ENCODE results near the gene PAM. TPM values are rescaled to one million over a fixed set of nuclear protein-coding genes. Genes with fewer than 3 reads are reported as not detected.

PAM gene
- total RNA-seq, 3 donors from 2014 or later, result 159 to 227 (median 193) TPM

- H3K4me3 ChIP-seq, result no peak overlapping the region
- no peaks in the 10 kb centered on the region for H3K4me1 ChIP-seq
- no peaks in the 10 kb centered on the region for H3K27me3 ChIP-seq
- H3K9me3 ChIP-seq, result no peaks in the 10 kb centered on the region
- H3K36me3 ChIP-seq, result no peaks in the 10 kb centered on the region
- TF ChIP-seq CTCF (IDR thresholded peaks at IDR 0.05) (no peak), POLR2AphosphoS5 (IDR thresholded peaks at IDR 0.05) (no peak), POLR2A (IDR thresholded peaks at IDR 0.05) (no peak)
- intact Hi-C loops (cut with DNase I; ENCODE audit: low total_unique reads), result no loop called here
- H3K27ac ChIP-seq, result no peak overlapping the region
- DNase-seq (ENCODE audit: low spot score in 2 of 2), result no peak
Measured at GRCh38 chr5:102895234-102895633, 140.1 kb downstream of the PAM start.

- DNase-seq (ENCODE audit: low spot score in 2 of 2), result no peak
- Histone ChIP-seq H3K9me3 (no peaks in the 10 kb centered on the region), H3K36me3 (no peaks in the 10 kb centered on the region), H3K4me3 (no peak overlapping the region), H3K27me3 (no peaks in the 10 kb centered on the region), H3K27ac (no peak overlapping the region), H3K4me1 (no peaks in the 10 kb centered on the region)
- TF ChIP-seq POLR2AphosphoS5 (IDR thresholded peaks at IDR 0.05) (no peak), POLR2A (IDR thresholded peaks at IDR 0.05) (no peak), CTCF (IDR thresholded peaks at IDR 0.05) (no peak)
- intact Hi-C loops (cut with DNase I; ENCODE audit: low total_unique reads), result no loop called here
Measured at GRCh38 chr5:102895976-102896375, 140.9 kb downstream of the PAM start.

DNA sequence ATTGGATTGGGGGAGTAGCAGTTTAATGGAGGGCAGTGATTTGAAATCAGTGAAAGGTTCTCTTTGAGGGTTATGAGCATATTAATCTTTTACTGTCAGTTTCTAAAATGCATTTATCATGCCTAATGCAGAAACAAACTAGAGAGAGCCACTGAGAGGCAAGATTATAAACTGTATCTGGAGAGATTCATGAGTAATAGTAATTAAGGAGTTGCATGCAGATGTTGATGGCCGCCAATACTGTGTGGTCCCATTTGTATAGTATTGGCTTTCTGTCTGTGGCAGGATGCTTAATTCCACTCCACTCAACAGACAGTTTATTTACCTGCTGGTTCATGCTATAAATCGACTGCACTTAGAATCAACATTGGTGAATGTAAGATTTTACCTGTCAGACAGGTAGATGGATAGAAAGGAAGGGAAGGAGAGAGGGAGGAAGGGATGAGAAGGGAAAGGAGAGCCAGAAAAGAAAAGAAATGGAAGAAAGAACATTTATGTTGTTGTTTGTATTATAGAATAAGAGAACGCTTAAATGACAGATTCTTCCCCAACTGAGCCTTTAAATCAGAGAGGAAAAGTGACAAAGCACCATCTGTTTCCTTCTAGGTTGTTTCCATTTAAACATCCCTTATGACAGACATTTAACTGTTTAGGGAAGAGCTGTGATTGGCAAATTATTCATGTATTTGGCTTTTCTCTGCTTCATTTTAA lies 146.5 kb downstream of the PAM start:
- H3K9me3 ChIP-seq, result no peaks in the 10 kb centered on the region
- no peak overlapping the region for H3K27ac ChIP-seq
- no peaks in the 10 kb centered on the region for H3K27me3 ChIP-seq
- H3K4me3 ChIP-seq, result no peak overlapping the region
- TF ChIP-seq POLR2A (IDR thresholded peaks at IDR 0.05) (no peak), POLR2AphosphoS5 (IDR thresholded peaks at IDR 0.05) (no peak), CTCF (IDR thresholded peaks at IDR 0.05) (no peak)
- H3K4me1 ChIP-seq, result no peaks in the 10 kb centered on the region
- intact Hi-C loops (cut with DNase I; ENCODE audit: low total_unique reads), result loop anchor here (5.0 kb wide), 1 partner anchor 106 kb away; no protein-coding TSS in a partner anchor
- no peaks in the 10 kb centered on the region for H3K36me3 ChIP-seq
- DNase-seq (ENCODE audit: low spot score in 2 of 2), result no peak

DNA sequence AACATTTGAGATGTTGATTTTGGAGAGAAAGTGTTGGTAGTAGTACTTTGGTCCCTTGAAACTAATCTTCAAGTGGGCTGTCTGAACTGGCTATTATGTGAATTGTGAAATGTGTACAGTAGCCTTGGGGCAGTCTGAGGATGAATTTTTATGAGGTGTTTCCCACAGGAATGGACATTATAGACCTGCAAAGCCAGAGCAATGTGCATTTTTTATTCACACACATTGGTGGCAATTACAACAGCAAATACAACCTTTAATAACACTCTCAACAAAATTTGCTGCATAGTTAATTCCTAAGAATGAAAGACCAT lies 147.0 kb downstream of the PAM start:
- H3K4me3 ChIP-seq, result no peak overlapping the region
- no peak for DNase-seq (ENCODE audit: low spot score in 2 of 2)
- H3K9me3 ChIP-seq, result no peaks in the 10 kb centered on the region
- no peaks in the 10 kb centered on the region for H3K4me1 ChIP-seq
- no peaks in the 10 kb centered on the region for H3K27me3 ChIP-seq
- TF ChIP-seq CTCF (IDR thresholded peaks at IDR 0.05) (no peak), POLR2AphosphoS5 (IDR thresholded peaks at IDR 0.05) (no peak), POLR2A (IDR thresholded peaks at IDR 0.05) (no peak)
- H3K36me3 ChIP-seq, result no peaks in the 10 kb centered on the region
- intact Hi-C loops (cut with DNase I; ENCODE audit: low total_unique reads), result loop anchor here (5.0 kb wide), 1 partner anchor 105 kb away; no protein-coding TSS in a partner anchor
- H3K27ac ChIP-seq, result no peak overlapping the region

DNA sequence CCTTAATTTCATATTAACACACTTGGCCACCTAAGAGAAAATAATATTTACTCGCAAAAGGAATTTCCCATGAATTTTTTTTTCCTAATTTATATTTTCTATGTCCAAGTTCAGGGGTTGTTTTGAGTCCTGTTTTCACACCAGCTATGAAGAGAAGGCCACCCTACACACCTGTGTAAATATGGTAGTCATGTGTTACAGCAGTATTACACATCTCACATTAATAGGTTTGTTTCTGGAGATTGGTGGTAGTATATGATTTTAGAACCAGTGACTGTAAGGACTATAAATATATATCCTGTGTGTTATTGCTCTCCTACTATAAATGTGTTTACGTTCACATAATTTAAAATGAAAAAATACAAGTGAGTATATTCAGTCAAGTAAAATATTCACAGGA lies 147.5 kb downstream of the PAM start:
- H3K36me3 ChIP-seq, result no peaks in the 10 kb centered on the region
- DNase-seq (ENCODE audit: low spot score in 2 of 2), result no peak
- H3K27ac ChIP-seq, result no peak overlapping the region
- no peak for TF ChIP-seq POLR2AphosphoS5 (IDR thresholded peaks at IDR 0.05)
- no peak for TF ChIP-seq POLR2A (IDR thresholded peaks at IDR 0.05)
- no peak for TF ChIP-seq CTCF (IDR thresholded peaks at IDR 0.05)
- no peak overlapping the region for H3K4me3 ChIP-seq
- intact Hi-C loops (cut with DNase I; ENCODE audit: low total_unique reads), result loop anchor here (5.0 kb wide), 1 partner anchor 105 kb away; no protein-coding TSS in a partner anchor
- no peaks in the 10 kb centered on the region for H3K9me3 ChIP-seq
- no peaks in the 10 kb centered on the region for H3K27me3 ChIP-seq
- H3K4me1 ChIP-seq, result no peaks in the 10 kb centered on the region

All from breast epithelium (tissue), 4 donors.